ENCODE data around the gene POLR2A.

DNA sequence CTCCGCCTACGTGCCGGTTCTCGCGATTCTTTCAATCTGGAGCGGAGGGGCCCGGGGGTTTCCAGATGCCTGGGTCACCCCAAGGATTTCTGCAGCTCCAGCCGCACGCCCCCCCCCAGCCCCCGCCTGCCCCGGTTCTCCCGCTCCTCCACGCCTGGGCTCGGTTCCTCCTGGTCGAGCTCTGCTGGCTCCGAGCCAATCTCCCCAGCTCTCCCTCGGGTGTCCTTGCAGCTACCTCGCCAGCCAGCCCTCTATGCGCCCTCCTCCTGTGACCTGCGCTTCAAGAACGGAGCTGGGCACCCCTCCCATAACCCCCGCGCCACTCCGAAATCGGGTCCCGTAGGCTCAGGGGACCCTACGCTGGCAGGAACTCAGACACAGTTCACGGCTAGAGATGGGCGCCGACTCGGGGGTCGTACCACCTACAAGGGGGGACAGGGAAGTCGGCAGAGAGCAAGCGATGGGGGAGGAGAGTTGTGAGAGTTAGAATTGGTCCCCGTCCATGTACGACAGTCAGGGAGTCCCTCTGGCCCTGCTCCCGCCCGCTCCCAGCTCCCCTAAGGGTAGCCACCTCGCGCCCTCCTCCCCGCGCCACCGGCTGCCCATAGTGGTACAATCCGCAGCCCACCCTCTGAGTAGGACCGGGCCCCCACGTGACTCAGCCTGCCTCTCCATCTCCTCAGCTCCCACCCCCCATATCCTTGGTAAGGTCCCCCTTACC, 43.9 kb upstream of the POLR2A start:
- TF ChIP-seq, protein P1, sequence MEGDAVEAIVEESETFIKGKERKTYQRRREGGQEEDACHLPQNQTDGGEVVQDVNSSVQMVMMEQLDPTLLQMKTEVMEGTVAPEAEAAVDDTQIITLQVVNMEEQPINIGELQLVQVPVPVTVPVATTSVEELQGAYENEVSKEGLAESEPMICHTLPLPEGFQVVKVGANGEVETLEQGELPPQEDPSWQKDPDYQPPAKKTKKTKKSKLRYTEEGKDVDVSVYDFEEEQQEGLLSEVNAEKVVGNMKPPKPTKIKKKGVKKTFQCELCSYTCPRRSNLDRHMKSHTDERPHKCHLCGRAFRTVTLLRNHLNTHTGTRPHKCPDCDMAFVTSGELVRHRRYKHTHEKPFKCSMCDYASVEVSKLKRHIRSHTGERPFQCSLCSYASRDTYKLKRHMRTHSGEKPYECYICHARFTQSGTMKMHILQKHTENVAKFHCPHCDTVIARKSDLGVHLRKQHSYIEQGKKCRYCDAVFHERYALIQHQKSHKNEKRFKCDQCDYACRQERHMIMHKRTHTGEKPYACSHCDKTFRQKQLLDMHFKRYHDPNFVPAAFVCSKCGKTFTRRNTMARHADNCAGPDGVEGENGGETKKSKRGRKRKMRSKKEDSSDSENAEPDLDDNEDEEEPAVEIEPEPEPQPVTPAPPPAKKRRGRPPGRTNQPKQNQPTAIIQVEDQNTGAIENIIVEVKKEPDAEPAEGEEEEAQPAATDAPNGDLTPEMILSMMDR (IDR thresholded peaks at IDR 0.05; ENCODE audit: low read depth, low read length): no peak
- TF ChIP-seq POLR2A (IDR thresholded peaks at IDR 0.05; ENCODE audit: extremely low read depth, insufficient read length): no peak
- TF ChIP-seq, protein P2, sequence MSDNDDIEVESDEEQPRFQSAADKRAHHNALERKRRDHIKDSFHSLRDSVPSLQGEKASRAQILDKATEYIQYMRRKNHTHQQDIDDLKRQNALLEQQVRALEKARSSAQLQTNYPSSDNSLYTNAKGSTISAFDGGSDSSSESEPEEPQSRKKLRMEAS (IDR thresholded peaks at IDR 0.05; ENCODE audit: low read depth, low read length): no peak
